ENCODE data around the gene NAAA. TPM values are rescaled to one million over a fixed set of nuclear protein-coding genes. Genes with fewer than 3 reads are reported as not detected.

The NAAA gene
- total RNA-seq, 2 donors from 2014 or later: 50.0 to 65.2 TPM

- Mint-ChIP-seq H3K4me1 (peaks cover 6% of the 10 kb centered on the region), H3K27ac (no peak overlapping the region)
- DNase-seq: no peak
Measured at GRCh38 chr4:75876218-75876617, 64.6 kb downstream of the NAAA start.

GRCh38 chr4:75869100-75869499 lies 71.7 kb downstream of the NAAA start:
- Mint-ChIP-seq H3K27me3 (no peaks in the 10 kb centered on the region), H3K4me1 (no peaks in the 10 kb centered on the region), H3K36me3 (ENCODE audit: low read depth) (no peaks in the 10 kb centered on the region), H3K27ac (no peak overlapping the region), H3K4me3 (no peak overlapping the region)
- H3K9me3 ChIP-seq (ENCODE audit: control insufficient read depth, low read length, poor library complexity, severe bottlenecking): no peaks in the 10 kb centered on the region
- DNase-seq (no peak), ATAC-seq (no peak)

More at GRCh38 chr4:75876218-75876617, 64.6 kb downstream of the NAAA start:
- H3K4me3 Mint-ChIP-seq: no peak overlapping the region
- H3K9me3 ChIP-seq (ENCODE audit: control insufficient read depth, low read length, poor library complexity, severe bottlenecking): no peaks in the 10 kb centered on the region
- no peaks in the 10 kb centered on the region for H3K36me3 Mint-ChIP-seq (ENCODE audit: low read depth)
- ATAC-seq: no peak
- H3K27me3 Mint-ChIP-seq: peaks cover 9% of the 10 kb centered on the region

DNA sequence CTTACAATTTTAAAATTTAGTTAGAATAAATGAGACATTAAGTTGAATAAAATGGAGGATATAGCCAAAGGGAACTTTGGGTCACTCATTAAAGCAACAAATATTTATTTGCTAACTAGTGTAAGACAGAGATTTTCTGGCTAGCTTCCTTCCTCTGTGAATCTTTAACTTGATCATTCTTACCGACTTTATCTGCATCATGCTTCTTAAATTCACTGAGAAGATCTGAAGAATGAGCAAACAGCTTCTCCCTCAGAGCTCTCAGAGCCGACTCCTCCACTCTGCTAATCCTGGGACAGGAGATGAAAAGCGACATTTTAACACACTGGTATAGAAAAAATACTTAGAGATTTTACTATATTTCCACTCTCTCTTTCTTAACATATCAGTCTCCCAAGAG lies 73.7 kb downstream of the NAAA start:
- Mint-ChIP-seq H3K27me3 (no peaks in the 10 kb centered on the region), H3K4me1 (no peaks in the 10 kb centered on the region), H3K36me3 (ENCODE audit: low read depth) (no peaks in the 10 kb centered on the region), H3K4me3 (no peak overlapping the region), H3K27ac (no peak overlapping the region)
- ATAC-seq (no peak), DNase-seq (no peak)
- no peaks in the 10 kb centered on the region for H3K9me3 ChIP-seq (ENCODE audit: control insufficient read depth, low read length, poor library complexity, severe bottlenecking)

Other genes starting within 250 kb of the NAAA start
- 10 to 100 TPM; 24.0 to 27.8 TPM for gene USO1, start 216.4 kb downstream of the NAAA start, total RNA-seq
- under 1 TPM; 0.10 to 0.15 TPM for gene PPEF2, start 38.6 kb downstream of the NAAA start, total RNA-seq
- 10 to 100 TPM; 42.5 to 44.0 TPM for gene SDAD1, start 49.9 kb upstream of the NAAA start, total RNA-seq
- gene CXCL9, start 66.5 kb upstream of the NAAA start, total RNA-seq: not detected
- not detected for gene CXCL10, start 82.5 kb upstream of the NAAA start, total RNA-seq
- not detected for gene CXCL11, start 95.1 kb upstream of the NAAA start, total RNA-seq
- gene ART3, start 133.7 kb upstream of the NAAA start, total RNA-seq: not detected
- gene NUP54, start 207.4 kb upstream of the NAAA start, total RNA-seq: 10 to 100 TPM; 63.2 to 93.1 TPM